HG02973 (cell line): Measurements from ENCODE around the gene EFCAB6.

Source experiments
- ATAC-seq: cut with Tn5 transposase; IDR thresholded peaks from one replicate; pipeline ENCODE4 v1.9.1; 2021; ENCODE audit warnings: moderate library complexity; ENCODE audit not compliant: unreplicated experiment

The EFCAB6 gene

DNA sequence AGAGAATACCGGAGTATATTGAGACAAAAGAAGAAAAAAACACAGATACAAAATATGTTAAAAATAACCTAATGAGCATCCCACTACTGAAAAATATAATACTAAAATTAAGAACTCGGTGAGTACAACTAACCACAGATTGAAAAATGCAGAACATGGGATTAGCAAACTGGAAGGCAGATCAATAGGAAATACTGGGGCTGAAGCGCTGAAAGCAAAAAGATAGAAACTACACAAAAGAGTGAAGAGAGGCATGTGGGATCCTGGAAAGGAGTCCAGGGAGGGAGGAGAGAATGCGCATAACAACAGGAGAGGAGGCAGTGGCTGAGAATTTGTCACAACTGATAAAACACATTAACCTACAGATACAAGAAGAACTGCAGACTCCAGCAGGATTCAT is 159.3 kb downstream of the EFCAB6 start:
- no peak for ATAC-seq

DNA sequence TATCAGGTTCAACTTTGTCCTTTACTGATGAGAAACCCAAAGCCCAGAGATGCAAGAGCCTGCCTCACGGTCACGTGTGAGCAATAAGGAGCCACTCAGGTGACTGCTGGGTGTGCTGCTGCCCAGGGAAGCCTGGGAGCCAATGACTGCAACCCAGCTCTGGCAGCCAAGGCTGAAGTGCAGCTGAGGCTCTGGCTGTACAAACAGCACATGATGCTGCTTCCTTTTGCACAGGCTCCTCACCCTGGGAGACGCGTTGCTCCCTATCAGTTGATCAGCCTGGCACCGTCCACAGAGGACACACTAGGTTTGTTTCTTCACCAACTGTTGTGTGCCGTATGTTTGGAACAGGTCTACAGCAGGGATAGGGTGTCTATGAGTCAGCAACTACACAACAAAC is 168.7 kb downstream of the EFCAB6 start:
- ATAC-seq = no peak

DNA sequence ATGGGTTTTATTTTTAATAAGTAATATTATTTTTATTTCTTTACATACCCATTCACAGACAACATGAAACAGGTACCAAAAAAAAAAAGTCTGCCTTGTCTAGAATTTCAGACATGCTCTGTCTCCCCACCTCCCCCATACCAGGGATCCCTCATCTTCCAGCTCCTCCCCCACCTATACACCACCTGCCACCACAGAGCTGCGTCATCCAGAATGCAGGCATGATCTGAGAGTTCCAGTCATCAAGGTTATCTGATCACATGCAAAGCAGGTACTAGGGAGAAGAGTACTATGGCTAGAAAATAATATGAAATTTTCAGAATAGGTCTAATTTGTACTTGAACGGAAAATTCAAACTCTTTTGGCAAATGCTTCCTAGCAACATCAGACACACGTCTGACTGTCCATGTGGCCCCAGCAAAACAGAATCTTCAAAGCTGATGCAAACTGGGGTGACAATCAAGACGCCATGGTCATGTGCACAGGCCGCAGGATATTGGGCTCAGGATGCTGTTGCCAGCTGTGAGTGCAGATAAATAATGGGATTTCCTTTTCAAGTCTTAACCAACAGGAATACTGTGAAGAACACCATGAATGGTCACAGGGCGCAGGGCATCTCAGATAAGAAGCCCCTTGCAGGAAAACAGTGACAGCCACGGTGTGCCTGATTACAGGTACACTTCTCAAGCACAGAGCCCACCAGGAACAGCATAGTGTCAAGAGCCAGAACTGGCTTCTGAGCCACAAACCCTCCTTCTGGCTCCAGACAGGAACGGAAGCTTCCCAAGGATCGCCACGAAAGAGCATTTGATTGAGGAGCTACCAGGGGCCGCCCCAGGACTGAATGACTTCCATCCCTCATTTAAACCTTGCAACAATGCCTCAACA is 169.5 kb downstream of the EFCAB6 start:
- ATAC-seq = no peak

DNA sequence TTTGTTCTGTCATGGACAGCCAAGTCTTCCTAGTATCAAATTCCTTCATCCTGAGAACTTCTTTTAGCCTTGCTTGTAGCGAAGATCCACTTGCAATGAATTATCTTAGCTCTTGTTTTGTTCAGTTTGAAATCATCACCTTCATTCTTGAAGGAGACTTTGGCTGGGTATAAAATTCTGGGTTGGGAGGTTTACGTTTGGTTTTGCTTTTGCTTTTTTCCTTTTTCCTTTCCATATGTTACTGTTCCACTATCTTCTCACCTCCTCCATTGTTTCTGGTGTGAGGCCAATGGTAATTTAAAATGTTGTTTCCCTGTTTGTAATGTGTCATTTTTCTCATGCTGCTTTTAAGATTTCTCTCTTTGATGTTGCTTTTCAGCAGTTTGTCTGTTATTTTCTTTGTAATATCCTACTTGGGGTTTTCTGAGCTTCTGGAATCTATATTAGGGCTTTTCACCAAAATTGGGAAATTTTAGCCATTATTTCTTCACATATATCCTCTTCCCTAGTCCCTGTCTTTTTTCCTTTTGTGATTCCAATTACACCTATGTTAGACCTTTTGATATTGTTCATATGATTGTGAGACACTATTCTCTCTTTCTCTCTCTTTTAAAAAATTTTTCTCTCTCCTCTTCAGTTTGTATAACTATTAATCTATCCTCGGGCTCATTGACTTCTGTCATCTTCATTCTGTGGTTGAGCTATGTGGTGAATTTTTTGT is 172.7 kb downstream of the EFCAB6 start:
- ATAC-seq = no peak

DNA sequence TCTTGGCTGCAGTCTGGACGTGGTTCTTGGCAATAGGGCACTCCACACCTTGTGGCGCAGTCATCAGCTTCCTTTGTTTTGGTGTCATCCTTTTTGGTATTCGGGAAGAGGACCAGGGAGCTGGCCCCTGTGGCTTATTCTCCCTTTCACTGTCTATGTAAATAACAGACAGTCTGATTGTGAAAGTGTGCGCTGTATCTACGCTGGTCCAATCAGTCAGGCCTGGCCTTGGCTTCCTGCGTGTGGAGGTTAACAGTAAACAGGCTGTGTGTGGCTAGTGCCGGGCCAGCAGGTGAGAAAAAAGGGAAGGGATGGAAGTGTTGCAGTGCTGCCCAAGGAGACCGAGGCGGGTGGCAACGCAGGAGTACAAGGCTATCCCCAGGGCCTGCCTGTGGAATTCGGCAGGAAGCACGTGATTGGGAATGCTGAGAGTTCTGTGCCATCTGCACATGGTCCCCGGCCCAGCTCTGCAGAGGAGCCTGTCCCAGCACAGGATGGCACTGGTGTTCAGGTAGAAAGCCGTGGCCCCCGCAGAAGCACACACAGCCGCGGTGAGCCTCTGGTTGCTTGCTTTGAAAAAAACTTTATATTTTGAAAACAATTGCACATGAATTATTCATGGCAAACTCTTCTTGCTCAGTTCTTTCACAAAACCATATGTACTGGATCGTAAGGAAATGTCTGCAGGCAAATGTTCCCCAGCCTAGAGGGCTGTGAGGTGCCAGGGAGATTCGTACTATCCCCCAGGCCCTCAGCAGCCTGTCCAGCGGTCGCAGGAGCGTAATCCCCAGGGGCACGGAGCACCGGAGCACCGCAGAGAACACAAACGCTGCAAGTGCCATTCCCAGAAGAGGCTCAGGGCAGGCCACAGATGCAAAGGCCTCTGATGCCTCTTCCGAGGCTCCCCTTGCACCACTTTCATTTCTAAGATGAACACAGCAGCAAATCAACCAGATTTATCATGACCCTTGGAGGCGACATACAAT is 174.5 kb downstream of the EFCAB6 start:
- no peak for ATAC-seq

DNA sequence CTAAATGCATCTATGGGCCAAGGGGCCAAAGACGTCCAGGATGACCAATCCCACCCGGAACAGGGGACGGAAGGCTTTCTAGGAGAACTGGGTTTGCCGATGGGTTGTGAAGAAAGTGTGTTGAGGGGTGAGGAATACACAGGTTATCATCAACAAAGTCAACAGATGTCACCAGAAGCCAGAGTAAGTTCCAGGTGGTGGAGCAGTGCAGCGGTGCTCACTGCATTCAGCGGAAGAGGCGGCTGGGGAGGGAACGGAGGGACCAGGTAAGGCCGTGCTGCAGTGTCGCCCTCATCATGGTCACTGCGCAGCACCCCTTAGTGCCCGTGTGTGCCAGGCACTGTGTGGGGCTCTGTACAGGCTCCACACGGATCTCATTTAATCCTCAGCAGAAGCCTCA is 176.0 kb downstream of the EFCAB6 start:
- ATAC-seq = no peak

DNA sequence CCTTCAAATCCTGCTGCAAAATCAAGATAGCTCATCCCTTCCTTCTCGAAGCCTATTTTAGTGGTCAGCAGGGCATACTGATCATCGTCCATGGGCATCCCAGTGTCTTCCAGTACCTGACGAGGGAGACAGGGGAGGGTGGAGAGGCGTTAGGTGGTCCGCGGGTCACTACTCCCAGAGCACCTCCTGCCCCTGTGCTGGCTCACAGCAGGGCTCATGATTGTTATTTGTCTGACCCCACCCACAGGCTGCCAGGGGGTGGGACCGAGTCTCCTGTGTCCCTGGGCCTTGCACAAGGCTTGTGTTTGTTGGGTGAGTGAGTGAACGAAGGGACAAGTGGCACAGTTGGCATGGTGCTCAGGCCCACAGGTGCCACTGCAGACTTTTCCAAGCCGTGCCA is 177.0 kb downstream of the EFCAB6 start:
- ATAC-seq = no peak

DNA sequence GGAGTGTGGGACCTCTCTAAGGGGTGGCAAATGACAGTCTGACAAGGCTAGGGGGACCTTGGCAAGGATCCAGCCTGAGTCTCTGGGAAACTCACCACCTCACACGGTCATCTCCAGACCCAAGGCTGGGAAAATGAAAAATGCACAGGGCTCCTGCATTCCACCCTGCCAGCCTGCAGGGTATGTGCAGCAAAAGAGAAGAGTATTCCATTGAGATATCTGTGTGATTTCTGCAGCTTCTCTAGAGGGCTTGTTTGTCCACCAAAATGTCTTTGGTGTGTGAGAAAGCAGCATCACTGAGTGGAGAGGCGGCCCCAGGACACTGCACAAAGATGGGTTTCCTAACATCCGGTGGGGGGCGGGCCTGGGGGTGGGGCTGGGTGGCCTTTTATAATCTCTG is 177.8 kb downstream of the EFCAB6 start:
- ATAC-seq = no peak

DNA sequence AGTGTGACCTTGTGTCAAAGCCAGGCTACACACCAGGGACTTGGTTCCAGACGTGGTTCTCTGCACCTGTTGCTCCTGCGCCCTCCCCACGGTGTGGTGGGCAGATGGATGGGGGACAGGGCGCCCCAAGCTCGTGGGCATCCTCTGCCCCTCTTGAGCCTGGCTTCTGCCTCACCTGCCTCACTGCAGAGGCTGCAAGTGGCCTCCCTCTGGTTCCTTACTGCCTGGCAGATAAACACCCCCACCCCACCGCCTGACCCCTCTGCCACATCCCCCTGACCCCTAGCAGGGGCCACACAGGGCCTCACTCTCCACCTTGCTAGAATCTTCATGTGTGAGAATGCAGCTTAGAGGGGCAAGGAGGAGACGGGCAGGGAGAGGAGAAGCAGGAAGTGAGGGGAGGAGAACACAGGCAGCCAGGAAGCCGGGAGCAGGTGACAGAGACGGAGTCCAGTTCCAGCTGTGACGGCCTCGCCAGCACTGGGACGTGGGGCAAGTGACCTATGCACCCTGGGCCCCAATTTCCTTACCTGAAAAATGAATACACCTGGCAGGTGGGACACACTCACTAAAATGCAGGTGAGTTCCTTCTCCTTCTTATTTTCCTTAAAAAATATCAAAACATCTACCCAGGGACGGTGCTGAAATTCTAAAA is 178.3 kb downstream of the EFCAB6 start:
- ATAC-seq = no peak

DNA sequence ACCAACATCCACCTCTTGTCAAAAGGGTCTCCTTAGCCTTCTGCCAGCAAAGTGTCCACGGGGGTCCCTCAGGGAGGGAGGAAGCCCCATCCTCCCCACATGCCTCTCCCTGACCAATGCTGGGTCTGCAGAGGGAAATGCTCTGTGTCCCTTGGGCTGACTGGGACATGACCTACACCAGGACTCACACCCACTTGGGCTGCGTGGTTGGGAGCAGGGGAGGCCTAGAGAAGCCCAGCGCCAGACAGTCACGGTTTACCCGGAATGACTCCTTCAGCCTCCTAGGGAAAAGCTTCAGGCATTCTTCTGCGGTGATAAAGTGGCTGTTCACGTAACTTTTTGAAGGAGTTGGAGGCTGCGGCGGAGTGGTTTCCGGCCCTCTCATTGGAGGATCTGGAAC is 180.3 kb downstream of the EFCAB6 start:
- no peak for ATAC-seq

DNA sequence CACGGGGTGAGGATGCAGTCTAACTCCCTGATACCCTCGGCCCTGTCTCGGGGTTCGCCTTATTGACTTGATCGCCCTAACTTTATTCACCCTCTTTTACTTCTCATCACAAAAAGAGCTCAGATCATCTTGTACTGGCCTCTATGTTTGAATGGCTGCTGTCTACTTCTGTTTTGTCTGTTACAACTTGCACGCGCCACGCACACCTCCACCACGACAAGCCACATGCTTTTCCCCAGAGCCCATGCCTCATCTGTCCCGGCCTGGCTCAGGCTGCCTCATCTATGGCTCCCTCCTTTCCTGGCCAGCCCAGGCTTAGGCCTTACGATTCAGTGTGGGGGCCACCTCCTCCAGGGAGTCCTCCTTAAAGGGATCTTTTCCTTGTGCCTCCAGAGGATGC is 180.9 kb downstream of the EFCAB6 start:
- ATAC-seq = no peak

DNA sequence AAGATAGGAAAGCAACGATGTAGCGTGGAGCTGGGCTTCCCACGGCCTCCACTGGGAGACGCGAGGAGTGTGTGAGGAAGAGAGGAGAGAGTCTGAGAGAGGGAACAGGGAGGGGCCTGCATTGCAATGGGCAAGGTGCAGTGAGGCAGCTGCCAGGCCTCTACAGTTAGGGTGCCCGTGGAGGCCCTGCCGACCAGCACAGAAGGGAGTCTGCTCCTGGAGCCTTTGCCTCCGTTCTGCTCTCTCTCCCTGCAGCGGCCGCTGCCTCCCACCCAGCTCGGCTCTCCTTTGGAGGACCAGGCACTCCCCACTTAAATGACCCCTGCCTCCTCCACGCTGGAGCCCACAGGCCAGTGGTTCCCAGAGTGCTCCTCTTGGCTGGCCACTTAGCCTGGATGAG is 181.7 kb downstream of the EFCAB6 start:
- no peak for ATAC-seq

DNA sequence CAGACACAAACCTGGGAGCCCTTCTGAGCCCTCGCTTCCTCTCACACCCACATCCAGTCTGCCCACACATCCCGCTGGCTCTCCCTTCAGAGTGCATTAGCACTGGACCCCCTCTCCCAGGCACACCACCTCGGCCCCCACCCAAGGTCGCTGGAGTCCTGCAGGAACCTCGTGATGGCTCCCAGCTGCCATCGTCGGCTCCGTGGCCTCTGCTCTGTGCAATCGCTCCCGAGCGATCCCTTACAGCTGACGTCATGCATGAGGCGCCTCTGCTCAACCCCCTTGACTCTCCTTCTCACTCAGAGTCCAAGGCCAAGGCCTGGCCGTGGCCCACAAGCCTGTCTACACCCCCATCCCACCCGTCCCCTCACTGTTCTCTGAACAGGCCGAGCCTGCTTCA is 183.9 kb downstream of the EFCAB6 start:
- ATAC-seq = no peak

DNA sequence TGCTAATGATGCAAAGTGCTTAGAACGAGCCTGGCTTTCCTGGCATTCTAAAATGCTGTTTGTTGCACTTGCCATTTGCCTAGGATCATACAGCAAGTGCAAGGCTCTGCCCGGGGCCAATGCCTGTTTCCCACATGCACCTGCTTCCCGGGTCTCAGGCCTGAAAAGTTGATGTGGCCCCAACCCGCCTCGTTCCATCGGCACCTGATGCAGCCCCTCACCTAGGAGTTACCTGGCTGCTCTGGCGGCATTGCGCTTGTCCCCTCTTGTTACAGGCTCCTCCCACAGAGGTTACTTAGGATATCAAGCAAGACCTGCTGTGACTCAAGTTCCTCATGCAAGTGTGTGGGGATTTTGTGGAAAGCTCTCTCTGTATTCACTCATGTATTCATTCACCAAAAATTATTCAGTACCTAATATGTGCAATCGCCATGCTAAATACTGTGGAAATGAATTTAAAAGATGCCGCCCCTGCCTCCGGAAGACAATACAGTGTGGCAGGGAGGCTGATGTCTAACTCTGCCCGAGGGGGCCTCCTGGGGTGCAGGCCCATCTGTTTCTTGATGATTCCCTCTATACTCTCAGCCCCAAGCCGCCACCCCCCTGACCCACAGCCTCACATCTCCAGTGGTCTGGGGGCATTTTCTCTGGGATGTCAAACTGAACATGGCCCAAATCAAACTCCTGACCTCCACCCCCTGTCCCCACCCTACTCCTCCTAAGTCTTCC is 184.5 kb downstream of the EFCAB6 start:
- ATAC-seq = no peak

DNA sequence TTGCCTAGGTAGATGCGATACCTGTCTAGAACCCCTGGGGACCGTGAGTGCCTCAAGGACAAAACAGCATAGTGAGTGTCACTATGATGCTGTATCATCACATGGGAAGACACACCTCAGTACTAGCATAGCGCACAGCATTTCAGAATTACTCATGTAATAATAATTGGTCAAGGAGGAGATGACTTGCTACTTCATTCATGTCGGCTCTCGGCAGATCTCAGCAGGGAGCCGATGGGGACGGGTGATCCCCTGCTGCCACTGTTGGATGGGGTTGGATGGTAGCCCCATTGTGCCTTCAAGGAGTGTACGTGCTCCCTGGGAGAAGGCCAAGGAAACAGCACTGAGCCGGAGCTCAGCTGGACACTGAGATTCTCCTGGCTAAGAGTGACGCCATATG is 186.9 kb downstream of the EFCAB6 start:
- ATAC-seq = no peak

DNA sequence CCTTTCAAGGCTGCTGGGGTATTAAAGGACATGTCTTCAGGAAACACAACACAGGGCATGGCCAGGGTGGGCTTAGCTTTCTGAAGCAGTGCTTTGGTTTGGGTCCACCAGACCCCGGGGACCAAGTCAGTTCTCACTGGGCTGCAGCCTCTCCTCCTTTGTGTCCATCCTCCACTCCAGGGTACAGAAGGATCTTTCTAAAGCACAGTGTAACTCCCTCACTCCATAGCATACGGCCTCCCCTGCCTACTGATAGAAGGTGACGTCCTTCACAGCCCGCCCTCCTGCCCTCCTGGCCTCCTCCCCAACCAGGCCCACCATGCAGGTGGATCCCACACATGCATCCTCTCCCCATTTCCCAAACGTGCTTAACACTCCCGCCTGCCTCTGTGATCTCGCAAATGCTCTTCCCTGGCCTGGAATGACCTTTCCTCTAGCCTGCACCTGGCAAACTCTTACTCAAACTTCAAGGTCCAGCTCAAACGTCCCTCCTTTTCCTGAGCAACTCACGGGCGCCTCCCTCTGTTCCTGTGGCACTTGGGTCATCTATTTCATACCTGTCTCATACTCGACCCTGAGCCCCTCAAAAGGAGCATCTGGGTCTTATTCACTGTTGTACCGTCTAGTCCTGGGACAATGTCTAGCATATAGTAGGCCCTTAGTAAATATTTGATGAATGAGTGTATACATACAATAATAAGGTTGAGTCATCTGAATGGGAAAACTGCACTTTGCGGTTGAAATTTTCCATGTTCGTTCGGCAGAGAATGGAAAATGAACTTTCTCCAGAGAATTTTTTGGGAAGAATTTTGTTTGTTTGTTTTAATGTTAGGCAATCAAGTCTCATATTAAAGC is 187.7 kb downstream of the EFCAB6 start:
- no peak for ATAC-seq

DNA sequence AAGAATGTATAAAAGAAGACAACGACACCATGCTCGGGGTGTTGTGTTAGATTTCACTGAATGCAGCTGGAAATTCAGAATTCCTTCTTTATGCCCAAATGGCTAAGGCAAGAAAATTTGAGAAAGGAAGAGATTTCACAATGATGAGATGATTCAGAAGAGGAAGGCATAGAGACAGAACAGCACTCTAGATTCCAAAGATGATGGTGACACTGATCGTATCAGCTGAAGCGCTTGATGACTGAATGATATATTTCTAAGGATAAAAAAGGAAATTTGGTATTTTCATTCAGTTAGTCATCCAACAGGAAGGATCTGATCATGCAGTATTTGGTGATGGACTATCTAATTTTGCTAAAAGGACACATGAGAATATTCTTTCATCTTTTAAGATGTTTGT is 189.2 kb downstream of the EFCAB6 start:
- no peak for ATAC-seq

DNA sequence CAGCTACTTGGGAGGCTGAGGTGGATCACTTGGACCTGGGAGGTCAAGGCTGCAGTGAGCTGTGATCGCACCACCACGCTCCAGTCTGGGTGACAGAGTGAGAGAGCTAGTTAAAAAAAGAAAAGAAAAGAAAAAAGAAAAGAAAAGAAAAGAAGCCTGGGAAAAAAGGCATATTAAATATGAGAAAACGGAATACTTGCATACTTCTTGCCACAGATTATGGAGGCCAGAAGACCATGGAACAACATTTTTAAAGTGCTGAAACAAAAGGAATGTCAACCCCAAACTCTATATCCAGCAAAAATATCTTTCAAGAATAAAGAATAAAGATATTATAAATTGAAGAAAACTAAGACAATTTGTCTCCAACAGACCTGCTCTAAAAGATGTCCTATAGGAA is 191.9 kb downstream of the EFCAB6 start:
- ATAC-seq = no peak

DNA sequence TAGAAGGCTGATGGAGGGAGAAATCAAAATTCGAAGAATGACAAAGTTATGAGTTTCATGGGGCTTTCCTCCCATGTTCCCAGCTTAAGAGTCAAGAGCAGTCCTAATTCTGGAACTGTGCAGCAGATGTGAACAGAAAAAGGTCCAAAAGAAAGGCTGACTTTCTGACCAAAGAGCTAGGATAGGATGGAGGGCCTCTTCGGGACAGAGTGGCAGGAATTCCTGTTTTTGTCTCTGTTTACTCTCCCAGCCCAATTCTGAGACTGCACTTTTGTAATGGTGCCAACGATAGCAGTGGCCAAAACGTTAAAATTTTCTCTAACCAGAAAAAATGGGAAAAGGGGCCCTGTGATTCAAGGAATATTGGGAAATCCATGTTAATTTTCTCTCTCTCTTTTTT is 193.6 kb downstream of the EFCAB6 start:
- no peak for ATAC-seq
